Head of caudate nucleus (tissue), 42 donors: ENCODE results near the gene ANKRD12.
"Not testable (repeated sequence)": the region's sequence is repeated elsewhere in the genome, so short reads cannot be mapped to it uniquely, and the experiment has no call there.

Experiments used
- DNase-seq, 42 donors: peaks; one replicate each; pipeline versions ENCODE4 v3.0.0 to v3.0.0-alpha.2; 2020 to 2021; ENCODE audit warnings: mixed read lengths in 7 of 42
- intact Hi-C: fragments of 100-400 bp; cut with DNase I; formaldehyde crosslinking; loops from one replicate; pipeline ENCODE4 v1.15.0; 2022

The ANKRD12 gene

DNA sequence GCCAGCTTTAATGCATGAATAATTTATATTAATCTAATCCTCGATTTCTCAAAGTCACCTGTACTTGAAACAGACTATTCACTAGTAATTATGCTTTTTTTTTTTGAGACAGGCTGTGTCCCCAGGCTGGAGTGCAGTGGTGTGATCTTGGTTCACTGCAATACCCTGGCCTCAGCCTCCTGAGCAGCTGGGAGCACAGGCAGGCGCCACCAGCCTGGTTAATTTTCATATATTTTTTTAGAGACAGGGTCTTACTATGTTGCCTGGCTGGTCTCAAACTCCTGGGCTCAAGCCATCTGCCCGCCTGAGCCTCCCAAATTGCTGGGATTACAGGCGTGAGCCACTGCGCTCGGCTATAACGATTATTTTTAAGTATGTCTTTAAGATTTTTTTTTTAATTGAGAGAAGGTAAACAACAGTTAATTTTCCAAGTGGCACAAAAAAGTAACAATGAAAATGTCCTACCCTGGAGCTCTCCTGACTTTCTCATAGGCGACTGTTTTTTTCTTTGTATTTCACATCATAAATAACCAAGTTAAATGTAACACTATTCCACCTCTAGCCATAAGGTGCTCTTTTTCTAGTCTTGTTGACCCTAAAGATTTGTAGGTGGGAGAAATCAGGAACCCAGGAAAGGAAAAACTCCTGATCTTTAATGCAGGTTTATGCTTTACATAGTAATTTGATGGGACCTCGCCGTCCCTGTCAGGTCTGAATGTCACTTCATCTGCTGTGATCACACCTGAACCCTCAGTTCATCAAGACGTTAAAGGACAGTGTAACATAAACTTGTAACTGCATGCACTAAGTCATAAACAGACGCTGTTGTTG, 1.3 kb upstream of the ANKRD12 start:
- peak in 1 of 42 donors; percentile 29 for DNase-seq
- intact Hi-C loops: loop anchor here (10.0 kb wide), 2 partner anchors 430 to 480 kb away; partner anchors contain the start of genes MTCL1 and PPP4R1

DNA sequence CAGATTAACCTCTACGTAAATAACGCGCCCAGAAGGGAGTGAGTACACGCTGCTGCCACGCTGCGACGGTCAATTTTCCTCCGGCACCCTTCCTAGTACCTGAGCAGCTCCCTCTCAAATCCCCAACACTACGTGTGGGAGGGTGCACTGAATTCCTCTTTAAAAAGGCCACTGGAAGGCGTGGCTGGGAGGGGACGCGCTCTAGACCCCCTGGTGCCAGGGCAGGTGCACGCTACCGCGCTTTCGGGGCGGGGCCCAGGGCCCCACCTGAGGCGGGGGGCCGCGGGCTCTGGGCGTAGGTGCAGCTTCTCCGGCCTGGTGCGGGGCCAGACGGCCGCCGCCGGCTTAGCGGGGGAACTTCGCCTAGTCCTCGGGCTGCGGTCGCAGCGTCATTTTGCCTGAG, 668 bp upstream of the ANKRD12 start:
- peak in 10 of 42 donors; percentile 16 to 70 (median 36) for DNase-seq
- intact Hi-C loops: loop anchor here (1.0 to 10.0 kb wide), 3 partner anchors 34 to 479 kb away; partner anchors contain the start of genes MTCL1, NDUFV2 and PPP4R1

DNA sequence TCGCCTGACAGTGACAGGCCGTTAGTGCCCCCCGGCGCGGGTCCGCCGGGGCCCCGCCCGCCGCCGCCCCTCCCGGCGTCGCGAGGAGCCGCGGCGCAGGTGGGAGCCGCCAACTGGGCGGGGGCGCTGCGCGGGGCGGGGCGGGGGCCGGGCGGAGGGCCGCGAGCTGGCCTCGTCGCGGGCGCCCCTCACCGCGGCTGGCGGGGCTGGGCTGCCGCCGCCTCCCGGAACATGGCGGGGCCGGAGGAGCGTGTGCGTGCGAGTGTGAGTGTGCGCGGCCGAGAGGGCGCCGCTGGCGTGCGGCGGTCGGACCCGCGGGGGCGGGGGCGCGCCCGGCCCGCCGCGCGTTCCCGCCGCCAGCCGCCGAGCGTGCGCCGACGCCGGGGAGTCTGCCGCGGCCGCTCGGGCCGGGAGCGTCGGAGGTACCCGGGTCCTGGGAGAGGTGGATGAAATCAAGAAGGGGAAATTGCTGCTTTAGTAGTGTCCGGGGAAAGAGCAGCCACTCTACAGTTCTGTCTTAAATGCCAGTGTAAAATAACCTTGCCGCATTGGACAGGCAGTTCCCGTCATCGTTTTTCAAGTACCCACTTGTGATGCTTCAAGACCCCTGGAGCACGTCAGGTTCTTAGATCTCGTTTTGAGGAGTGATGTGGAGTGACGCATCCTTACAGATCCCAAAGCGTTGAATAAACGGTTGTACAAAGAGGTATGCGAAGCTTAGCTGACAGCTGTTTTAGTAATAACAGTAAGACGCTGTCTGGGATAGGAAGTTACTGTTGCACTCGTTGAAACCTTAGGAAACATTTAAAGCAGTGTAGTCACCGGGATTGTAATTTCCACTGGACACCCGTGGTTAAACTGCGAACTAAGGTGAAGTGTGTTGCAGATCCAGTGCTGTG, 836 bp downstream of the ANKRD12 start:
- DNase-seq: peak in 39 of 42 donors; percentile 39 to 81 (median 63)
- intact Hi-C loops: loop anchor here (10.0 kb wide), 2 partner anchors 433 to 477 kb away; partner anchors contain the start of genes MTCL1 and PPP4R1

DNA sequence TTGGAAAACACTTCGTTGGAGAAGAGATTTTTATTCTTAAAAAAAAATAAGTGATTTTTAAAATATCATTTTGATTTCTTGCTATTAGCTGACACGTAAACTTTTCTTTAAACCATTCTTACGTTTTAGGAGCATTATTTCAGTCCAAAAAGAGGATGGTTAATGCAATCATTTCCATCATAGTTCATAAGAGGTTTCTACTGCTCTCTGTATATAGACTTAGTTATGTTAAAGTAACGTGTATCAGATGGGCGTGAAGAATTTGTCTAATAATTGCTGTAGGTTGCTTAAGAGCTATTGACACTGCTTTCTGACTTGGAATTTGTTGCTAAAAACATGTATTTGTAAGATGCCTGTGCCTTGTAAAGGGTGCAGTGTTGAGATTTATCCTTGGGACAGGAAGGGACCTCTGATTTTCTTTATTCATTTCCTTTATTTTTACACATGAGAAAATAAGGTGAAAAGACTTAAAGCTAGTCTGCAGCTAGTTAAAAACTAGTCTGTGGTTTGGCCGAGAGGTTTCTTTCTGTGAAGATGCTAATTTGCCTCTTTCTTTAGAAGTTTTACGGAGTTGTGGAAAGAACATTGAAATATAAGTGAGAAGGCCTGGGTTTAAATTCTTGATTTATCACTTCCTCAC, 2.9 kb downstream of the ANKRD12 start:
- DNase-seq: no peak
- intact Hi-C loops: loop anchor here (10.0 kb wide), 2 partner anchors 435 to 475 kb away; partner anchors contain the start of genes MTCL1 and PPP4R1

DNA sequence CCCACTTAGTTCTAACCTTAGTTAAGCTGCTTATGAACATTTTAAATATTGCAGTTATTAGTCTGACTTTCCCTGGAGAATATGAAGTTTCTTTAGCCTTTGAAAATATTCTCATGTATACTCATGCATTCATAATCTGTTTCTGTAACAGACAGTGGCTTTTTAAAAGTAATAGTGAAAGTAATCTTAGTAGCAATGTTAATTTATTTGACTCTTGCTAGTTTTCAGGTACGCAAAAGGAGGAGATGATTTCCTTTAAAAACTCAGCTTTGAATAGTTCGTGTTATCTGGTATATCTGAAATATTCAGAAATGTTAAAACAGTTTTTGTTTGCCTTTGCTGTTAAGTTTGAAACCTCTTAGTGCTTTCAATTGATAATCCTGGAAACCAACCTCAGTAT, 3.8 kb downstream of the ANKRD12 start:
- intact Hi-C loops: no loop called here

DNA sequence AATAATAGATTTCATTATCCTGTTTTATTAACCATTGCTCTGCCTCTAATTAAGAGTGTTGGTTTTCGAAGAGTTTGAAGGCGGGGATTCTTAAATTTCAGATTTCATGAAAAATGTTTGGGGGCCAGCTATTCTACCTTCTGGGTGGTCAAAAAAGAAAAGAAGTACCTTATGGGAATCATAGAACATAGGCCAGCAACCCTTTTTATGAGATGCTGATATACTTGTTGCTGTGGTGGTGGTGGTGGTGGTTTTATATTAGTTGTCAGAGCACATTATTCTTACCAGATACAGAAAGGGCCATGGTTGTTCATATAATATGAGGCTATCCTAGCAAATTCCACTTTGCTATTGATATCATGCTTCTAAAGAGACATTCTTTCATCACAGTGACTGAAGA, 4.4 kb downstream of the ANKRD12 start:
- no peak for DNase-seq
- intact Hi-C loops: no loop called here

More for the DNA sequence above, 3.8 kb downstream of the ANKRD12 start:
- no peak for DNase-seq

DNA sequence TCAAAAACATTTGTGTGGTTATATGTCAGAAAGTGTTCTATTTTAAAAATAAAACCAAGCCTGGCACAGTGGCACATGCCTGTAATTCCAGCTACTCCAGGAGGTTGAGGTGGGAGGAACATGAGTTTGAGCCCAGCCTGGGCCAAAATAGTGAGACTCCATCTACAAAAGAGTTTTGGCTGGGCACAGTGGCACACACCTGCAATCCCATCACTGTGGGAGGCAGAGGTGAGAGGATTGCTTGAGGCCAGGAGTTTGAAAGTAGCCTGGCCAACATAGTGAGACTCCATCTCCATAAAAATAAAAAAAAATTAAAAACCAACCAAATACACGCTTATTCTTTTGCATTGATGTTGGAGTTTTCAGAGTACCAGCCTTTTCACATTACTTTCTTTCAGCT, 9.6 kb downstream of the ANKRD12 start:
- DNase-seq: no peak
- intact Hi-C loops: loop anchor here (5.0 kb wide), 1 partner anchor 69 kb away; no protein-coding TSS in a partner anchor

- intact Hi-C loops: loop anchor here (5.0 kb wide), 1 partner anchor 70 kb away; no protein-coding TSS in a partner anchor
- DNase-seq: peak in 21 of 42 donors; percentile 19 to 81 (median 49)
These were observed 11.0 kb downstream of the ANKRD12 start for GRCh38 chr18:9147440-9148202.

- DNase-seq: no peak
- intact Hi-C loops: loop anchor here (5.0 kb wide), 1 partner anchor 71 kb away; no protein-coding TSS in a partner anchor
These were observed 11.6 kb downstream of the ANKRD12 start for GRCh38 chr18:9148203-9148552.

- DNase-seq: no peak
- intact Hi-C loops: no loop called here
These were observed 13.5 kb downstream of the ANKRD12 start for GRCh38 chr18:9150121-9150520.

GRCh38 chr18:9153256-9153655, 16.7 kb downstream of the ANKRD12 start:
- intact Hi-C loops: no loop called here

DNA sequence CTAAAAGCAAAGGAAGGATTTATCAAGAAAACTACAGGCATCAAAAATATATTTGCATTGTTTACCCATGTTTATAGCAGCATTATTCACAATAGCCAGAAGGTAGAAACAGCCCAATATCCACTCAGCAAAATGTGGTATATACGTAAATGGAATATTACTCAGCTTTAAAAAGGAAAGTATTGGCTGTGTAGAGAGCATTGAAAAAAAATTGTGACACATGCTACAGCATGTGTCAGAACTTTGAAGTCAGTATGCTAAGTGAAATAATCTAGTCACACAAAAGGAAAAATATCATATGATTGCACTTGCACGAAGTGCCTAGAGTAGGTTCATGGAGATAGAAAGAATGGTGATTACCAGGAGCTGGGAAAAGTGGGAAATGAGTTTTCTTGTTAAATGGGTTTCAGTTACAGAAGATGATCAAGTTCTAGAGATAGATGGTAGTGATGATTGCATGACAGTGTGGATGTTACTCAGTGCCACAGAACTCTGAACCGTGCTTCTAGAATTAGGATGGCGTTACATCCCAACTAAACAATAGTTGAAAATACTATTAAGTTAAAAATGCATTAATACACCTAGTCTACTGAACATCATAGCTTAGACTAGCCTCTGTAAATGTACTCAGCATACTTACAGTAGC, 20.1 kb downstream of the ANKRD12 start:
- no peak for DNase-seq
- intact Hi-C loops: no loop called here

More at GRCh38 chr18:9153256-9153655, 16.7 kb downstream of the ANKRD12 start:
- DNase-seq: no peak

GRCh38 chr18:9157806-9158205, 21.2 kb downstream of the ANKRD12 start:
- intact Hi-C loops: no loop called here
- DNase-seq: no peak

GRCh38 chr18:9160014-9160413, 23.4 kb downstream of the ANKRD12 start:
- no peak for DNase-seq
- intact Hi-C loops: no loop called here

DNA sequence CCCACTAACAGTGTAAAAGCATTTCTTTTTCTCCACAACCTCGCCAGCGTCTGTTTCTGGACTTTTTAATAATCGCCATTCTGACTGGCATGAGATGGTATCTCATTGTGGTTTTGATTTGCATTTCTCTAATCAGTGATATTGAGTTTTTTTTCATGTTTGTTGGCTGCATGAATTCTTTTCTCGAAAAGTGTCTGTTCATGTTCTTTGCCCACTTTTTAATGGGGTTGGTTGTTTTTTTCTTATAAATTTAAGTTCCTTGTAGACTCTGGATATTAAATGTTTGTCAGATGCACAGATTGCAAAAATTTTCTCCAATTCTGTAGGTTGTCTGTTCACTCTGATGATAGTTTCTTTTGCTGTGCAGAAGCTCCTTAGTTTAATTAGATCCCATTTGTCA, 26.1 kb downstream of the ANKRD12 start:
- intact Hi-C loops, DNase-seq: not testable (repeated sequence)

DNA sequence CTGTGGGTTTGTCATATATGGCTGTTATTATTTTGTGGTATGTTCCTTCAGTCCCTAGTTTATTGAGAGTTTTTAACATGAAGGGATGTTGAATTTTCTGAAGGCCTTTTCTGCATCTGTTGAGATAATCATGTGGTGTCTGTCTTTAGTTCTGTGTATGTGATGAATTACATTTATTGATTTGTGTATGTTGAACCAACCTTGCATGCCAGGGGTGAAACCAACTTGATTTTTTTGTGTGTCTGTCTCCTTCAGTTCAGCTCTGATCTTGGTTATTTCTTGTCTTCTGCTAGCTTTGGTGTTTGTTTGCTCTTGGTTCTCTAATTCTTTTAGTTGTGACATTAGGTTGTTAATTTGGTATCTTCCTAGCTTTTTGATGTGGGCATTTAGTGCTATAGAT, 27.6 kb downstream of the ANKRD12 start:
- DNase-seq, intact Hi-C loops: not testable (repeated sequence)

GRCh38 chr18:9165883-9166282, 29.3 kb downstream of the ANKRD12 start:
- intact Hi-C loops, DNase-seq: not testable (repeated sequence)

GRCh38 chr18:9169515-9169914, 32.9 kb downstream of the ANKRD12 start:
- intact Hi-C loops, DNase-seq: not testable (repeated sequence)
